Inferior parietal cortex (tissue), 1 donor: ENCODE results near the gene CHRNB2.
A peak's percentile ranks its signal among the peaks of the same experiment; 100 is the strongest.

Experiments used
- DNase-seq: peaks from one replicate; pipeline ENCODE4 v3.0.0-alpha.2; 2016; ENCODE audit errors: extremely low spot score

CHRNB2 gene

DNA sequence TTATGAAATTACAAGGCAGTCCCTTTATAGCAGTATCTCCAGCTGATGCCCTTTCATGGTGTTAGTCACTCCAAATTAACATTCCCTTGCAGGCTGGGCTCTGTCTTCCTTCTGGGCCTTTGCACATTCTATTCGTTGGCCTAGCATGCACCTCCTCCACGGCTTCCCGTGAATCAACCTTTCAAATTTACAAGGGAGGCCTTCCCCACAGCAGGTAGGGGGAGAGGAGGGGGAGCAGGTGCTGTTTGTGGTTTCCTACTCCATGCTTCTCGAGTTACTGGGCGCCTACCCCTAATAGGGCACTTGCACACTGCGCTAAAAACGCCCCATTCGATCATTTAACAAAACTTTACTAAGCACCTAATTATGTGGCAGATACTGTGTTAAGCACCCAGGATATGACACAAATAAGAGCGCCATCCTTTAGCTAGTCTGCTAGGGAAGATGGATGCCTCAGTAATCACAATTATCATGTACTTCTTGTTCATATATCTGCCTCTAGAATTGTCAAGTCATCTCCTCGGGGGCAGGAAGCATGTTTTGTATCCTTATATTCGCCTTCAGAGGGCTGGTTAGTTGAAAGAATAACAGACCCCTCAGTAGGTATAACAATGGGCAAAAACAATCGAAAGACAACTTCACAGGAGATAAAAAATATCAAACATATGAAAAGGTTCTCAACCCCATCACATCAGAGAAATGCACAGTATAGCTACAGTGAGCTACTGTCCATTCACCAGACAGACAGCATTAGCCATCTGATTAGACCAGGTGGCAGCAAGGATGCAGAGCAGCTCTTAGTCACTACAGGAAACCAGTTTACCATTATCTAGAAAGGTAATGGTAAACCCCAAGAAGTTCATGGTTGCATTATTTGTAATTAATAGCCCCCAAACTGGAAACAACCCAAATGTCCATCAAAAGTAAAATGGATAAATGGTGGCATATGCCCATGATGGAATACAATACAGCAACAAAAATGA lies 42.1 kb downstream of the CHRNB2 start:
- DNase-seq = no peak

GRCh38 chr1:154611150-154611862 lies 43.7 kb downstream of the CHRNB2 start:
- no peak for DNase-seq

DNA sequence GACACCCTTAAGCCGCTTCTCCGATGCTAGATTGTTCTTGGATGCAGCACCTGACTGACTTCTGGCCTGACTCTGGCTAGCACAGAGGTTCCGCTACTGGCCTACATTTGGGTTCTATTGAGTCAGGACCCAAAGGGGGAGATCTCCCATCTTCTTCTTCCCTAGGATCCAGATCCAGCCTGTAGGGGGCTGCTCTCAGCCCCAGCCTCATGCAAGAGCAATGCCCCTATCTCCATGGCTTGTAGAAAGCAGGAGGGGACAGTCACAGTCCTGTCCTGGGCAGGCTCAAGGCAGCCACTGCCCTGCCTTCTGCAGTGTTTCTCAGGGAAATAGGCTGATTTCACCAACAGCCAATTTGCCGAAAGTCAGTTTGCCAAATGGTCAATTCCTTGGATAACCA lies 46.7 kb downstream of the CHRNB2 start:
- DNase-seq = no peak

DNA sequence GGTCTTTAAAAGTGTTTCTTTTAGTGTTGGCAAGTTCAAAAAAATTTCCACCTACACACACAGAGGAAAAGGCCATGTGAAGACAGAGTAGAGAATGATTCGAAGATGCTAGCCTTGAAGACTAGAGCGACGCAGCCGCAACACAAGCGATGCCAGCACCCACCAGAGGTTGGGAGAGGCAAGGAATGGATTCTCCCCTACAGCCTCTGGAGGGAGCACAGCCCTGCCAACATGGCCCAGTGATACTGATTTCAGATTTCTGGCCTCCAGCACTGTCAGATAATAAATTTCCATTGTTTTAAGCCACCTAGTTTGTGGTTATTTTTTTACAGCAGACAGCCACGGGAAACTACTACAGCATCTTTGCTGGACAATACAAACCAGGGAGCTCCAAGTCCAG lies 47.3 kb downstream of the CHRNB2 start:
- no peak for DNase-seq

- no peak for DNase-seq
Observed at GRCh38 chr1:154615411-154615810, 47.8 kb downstream of the CHRNB2 start.

- DNase-seq = no peak
Observed at GRCh38 chr1:154616659-154617345, 49.2 kb downstream of the CHRNB2 start.

DNA sequence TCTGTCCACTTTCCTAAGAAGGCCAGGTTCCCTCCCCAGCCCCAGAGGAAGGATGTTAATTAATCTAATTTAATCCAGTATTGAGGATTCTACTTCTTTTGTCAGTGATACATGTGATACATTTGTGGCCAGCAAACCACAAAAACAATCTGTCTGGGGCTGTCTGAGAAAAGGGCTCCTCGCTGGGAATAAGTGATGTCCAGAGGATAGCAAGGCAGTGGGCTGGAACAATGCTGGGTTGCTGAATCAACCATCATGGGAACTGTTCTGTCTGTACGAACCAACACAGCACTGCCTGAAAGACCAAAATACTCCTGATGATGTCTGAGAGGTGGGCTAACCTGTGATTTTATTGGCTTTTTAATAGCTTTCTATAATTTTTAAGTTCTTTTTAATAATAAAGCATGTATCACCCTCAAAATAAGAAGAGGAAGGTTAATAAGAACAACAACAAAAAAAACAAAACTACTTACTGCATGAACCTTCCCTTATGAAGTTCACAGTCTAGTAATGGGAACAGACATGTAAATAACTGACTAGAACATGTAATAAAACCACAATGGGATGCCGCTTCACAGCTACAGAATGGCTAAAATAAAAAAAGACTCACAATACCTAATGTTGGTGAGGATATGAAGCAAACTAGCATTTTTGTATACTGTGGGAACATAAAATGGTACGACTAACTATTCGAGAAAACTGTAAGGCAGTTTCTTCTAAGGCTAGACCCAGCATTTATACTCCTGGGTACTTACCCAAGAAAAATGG lies 51.8 kb downstream of the CHRNB2 start:
- DNase-seq = no peak

GRCh38 chr1:154620751-154621150 lies 53.2 kb downstream of the CHRNB2 start:
- DNase-seq = no peak

GRCh38 chr1:154621875-154622274 lies 54.3 kb downstream of the CHRNB2 start:
- no peak for DNase-seq

DNA sequence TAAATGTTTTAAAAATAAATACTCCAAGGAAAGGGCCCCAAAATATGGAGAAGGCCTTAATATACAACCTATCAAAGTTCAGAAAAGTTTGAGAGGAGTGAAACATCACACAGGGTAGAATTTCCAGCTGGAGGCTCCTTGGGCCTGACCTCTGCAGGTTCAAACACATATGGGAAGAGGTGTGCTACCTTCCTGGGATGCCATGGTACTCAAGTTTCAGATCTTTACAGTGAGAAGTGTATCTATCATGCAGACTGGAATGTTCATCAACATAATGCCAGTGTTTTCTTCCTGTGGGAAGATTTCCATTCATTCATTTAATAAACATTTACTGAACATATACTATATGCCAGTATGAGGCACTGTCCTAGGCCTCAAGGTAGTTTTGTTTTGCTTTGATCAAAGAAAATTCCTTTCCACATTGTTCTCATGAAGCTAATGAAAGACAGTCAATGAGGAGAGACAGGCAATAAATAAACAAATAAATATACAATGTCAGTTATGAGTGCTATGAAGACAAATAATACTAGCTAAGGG lies 55.0 kb downstream of the CHRNB2 start:
- DNase-seq = no peak

DNA sequence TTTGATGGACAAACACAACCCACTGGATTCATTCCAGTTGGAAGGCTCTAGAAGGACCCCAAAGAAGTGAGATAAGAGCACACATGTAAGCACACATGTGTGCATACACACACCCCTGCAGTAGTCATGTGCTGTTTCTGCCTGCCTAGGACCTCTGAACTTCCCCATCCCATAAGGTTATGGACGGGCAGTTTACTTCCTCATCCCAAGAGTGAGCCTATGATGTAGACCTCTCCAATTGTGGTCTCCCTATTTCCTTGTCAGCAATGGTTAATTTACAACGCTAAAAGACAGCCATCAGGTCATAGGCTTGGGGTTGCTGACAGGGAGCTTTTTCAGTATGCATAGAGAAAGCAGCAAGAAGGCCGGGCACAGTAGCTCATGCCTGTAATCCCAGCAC lies 55.8 kb downstream of the CHRNB2 start:
- no peak for DNase-seq

GRCh38 chr1:154624746-154625643 lies 57.4 kb downstream of the CHRNB2 start:
- no peak for DNase-seq

DNA sequence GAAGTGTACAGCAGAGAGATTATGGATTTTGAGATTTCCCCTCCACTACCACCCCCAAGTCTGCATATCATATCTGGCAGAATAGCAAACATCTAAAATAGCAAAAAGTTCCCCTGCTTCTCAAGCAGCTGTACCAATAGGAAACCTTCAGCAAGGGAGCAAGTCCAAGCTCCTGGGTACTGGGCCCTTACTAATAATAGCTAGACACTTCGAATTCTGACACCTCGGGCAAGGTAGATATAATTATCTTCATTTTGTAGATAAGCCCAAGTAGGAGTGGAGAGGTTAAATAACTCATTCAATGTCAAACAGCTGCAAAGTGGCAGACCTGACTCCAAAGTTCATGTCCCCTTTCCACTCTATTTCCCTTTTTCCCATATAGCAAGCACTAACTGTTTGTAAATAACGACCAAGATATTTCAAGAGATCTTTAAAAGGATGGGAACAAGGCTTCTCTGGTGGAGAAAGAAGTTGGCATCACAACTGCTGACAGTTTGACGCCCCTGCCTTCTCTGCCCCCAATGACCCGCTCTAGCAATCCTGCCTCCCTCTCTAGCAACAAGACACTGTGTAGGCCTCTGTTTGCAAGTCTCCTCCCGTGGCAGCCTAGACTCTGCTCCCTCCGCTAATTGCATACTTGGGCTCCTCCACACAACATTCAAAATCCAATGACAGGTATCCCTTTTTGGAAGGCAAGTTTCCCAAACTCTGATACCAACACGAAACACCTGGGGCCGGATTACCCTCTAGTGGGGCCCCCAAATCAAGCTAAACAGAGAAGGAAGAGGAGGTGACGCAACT lies 59.1 kb downstream of the CHRNB2 start:
- no peak for DNase-seq

DNA sequence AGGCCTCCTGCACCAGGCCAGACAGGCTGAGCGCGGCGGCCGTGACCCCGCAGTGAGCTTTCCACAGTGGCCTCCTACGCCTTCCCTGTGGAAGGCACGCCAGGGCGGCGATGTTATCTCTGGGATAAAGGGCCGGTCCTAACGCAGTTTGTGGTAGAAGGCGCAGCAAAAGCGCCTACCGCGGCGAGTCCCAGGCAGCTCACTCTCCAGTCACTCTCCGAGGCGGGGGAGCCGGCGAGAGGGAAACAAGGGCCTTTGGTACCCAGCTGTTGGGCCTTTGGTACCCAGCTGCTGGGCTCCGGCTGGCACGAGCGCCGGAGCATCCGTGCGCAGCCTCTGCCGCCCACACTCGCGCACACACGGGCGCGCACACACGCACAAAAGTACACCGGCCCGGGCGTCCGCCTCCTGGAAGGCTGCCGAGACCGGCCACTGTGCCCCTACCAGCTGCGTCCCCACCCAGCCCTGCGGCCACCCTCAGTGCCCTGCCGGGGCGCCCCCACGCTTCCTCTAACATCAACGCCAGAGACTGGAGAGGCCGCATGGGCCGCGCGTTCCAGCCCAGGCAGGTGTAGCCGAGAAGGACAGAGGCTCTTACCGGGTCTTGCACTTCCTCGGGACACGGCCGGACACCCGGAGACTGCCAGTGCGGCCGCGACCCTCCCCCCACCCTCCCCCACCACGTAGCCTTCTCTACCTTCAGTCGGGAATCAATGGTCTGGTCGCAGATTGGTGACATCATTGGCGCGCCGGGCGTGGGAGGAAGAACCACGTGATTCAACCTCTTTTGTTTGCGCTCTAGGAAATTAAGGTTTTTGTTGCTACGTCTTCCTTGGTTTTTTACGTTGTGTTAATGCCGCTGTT lies 59.9 kb downstream of the CHRNB2 start:
- peak; percentile 95 for DNase-seq

DNA sequence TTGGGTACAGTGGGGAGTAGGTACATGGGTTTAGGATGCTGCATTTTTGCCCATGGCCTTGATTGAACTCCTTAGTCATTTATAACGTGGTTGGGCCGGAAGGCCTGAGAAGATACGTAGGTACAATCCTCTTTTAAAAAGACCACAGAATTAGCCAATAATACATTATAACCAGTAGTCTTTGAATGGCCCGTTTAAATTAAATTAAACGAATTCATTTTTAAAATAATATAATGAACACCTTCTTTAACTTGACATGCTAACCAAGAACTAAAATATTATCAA lies 60.5 kb downstream of the CHRNB2 start:
- DNase-seq = no peak

- peak; percentile 7 for DNase-seq
Observed at GRCh38 chr1:154629061-154629674, 61.6 kb downstream of the CHRNB2 start.
